ENCODE results near the gene PLCH1. TPM values are rescaled to one million over a fixed set of nuclear protein-coding genes. Genes with fewer than 3 reads are reported as not detected.

PLCH1 gene
- total RNA-seq, 2 experiments from 2014 or later, result 0.06 TPM; not detected in 1

GRCh38 chr3:155643581-155644165 is 101.2 kb downstream of the PLCH1 start:
- Histone ChIP-seq H3K4me2 (ENCODE audit: low read length) (no peak overlapping the region), H3K4me3 (ENCODE audit: low read depth, low read length, poor library complexity, severe bottlenecking) (no peak overlapping the region), H3K36me3 (ENCODE audit: insufficient read depth, low read length) (no peaks in the 10 kb centered on the region), H3K4me1 (ENCODE audit: insufficient read depth, low read length, poor library complexity, severe bottlenecking) (no peaks in the 10 kb centered on the region), H2AFZ (ENCODE audit: low read length) (no peak overlapping the region), H4K20me1 (ENCODE audit: insufficient read depth, low read length) (no peaks in the 10 kb centered on the region), H3K9me2 (ENCODE audit: insufficient read depth, low read length) (no peaks in the 10 kb centered on the region), H3K79me2 (ENCODE audit: insufficient read depth, low read depth, low read length) (no peaks in the 10 kb centered on the region), H3K27ac (ENCODE audit: low read depth, low read length, poor library complexity, severe bottlenecking) (no peak overlapping the region), H3K9me3 (ENCODE audit: low read length) (no peaks in the 10 kb centered on the region)
- BruUV-seq (replicated peaks), result no TSS peak
- intact Hi-C loops (cut with micrococcal nuclease; ENCODE audit: unreplicated experiment), result no loop called here
- ChIA-PET POLR2A (no interaction called here), CTCF (ENCODE audit: unreplicated experiment) (no interaction called here)
- no peak for TF ChIP-seq EZH2phosphoT487 (IDR thresholded peaks at IDR 0.05; ENCODE audit: borderline replicate concordance, low read depth, low read length)
- TF ChIP-seq CTCF (conservative IDR thresholded peaks at IDR 0.05; ENCODE audit: low read length), result no peak
- no peak for DNase-seq (ENCODE audit: low spot score)

DNA sequence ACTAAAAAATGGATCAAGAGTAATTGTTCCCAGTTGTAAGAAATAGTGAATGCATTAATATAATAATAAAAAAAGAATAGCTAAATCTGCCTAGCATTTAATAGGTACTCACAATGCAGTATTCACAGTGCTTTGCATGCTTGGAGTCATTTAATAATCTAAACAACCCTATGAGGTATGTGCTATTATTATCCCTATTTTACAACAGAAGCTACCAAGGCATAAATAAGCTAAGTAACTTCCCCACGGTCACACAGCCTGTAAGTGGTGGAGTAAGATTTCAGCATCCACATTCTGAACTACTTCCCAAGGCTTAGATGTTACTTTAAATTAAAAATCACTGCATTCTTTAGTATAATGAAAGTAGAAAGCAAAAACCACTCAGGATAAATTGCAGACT is 102.9 kb downstream of the PLCH1 start:
- no peak for DNase-seq (ENCODE audit: low spot score)
- no TSS peak for BruUV-seq (replicated peaks)
- Histone ChIP-seq H3K9me2 (ENCODE audit: insufficient read depth, low read length) (no peaks in the 10 kb centered on the region), H3K4me2 (ENCODE audit: low read length) (no peak overlapping the region), H3K4me3 (ENCODE audit: low read depth, low read length, poor library complexity, severe bottlenecking) (no peak overlapping the region), H3K79me2 (ENCODE audit: insufficient read depth, low read depth, low read length) (no peaks in the 10 kb centered on the region), H3K27ac (ENCODE audit: low read depth, low read length, poor library complexity, severe bottlenecking) (no peak overlapping the region), H3K4me1 (ENCODE audit: insufficient read depth, low read length, poor library complexity, severe bottlenecking) (no peaks in the 10 kb centered on the region), H3K36me3 (ENCODE audit: insufficient read depth, low read length) (no peaks in the 10 kb centered on the region), H4K20me1 (ENCODE audit: insufficient read depth, low read length) (no peaks in the 10 kb centered on the region), H2AFZ (ENCODE audit: low read length) (no peak overlapping the region), H3K9me3 (ENCODE audit: low read length) (no peaks in the 10 kb centered on the region)
- TF ChIP-seq EZH2phosphoT487 (IDR thresholded peaks at IDR 0.05; ENCODE audit: borderline replicate concordance, low read depth, low read length) (no peak), CTCF (conservative IDR thresholded peaks at IDR 0.05; ENCODE audit: low read length) (no peak)
- ChIA-PET POLR2A (interaction anchor here (1.2 kb wide), 1 partner anchor 19 kb away, joined by 3 read pairs; no protein-coding TSS in a partner anchor), CTCF (ENCODE audit: unreplicated experiment) (no interaction called here)
- intact Hi-C loops (cut with micrococcal nuclease; ENCODE audit: unreplicated experiment), result no loop called here

DNA sequence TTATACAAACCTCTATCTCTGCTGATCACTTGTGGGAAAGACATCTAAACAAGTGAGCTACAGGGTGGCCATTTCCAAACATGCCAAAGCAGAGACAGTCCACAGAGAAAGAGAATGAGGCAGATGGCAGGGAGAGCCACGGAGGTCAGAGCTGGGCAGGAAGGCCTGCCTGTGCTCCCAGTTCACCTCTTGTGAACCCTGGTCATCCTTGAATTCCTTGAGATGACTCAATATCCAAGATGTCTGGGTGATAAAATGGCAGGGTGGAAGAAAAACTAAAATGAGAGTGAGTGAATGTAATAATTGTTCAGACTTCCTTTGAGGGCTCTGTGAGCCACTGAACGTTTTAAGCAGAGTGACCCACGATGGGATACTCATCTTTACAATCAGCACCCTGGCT is 104.8 kb downstream of the PLCH1 start:
- no peak for DNase-seq (ENCODE audit: low spot score)
- POLR2A ChIA-PET, result no interaction called here

More for the DNA sequence above, 104.8 kb downstream of the PLCH1 start:
- H3K9me3 ChIP-seq (ENCODE audit: low read length), result no peaks in the 10 kb centered on the region
- intact Hi-C loops (cut with micrococcal nuclease; ENCODE audit: unreplicated experiment), result no loop called here
- no peaks in the 10 kb centered on the region for H3K4me1 ChIP-seq (ENCODE audit: insufficient read depth, low read length, poor library complexity, severe bottlenecking)
- no peak overlapping the region for H3K4me2 ChIP-seq (ENCODE audit: low read length)
- H3K4me3 ChIP-seq (ENCODE audit: low read depth, low read length, poor library complexity, severe bottlenecking), result no peak overlapping the region
- H4K20me1 ChIP-seq (ENCODE audit: insufficient read depth, low read length), result no peaks in the 10 kb centered on the region
- no peak overlapping the region for H2AFZ ChIP-seq (ENCODE audit: low read length)
- CTCF ChIA-PET (ENCODE audit: unreplicated experiment), result no interaction called here
- H3K9me2 ChIP-seq (ENCODE audit: insufficient read depth, low read length), result no peaks in the 10 kb centered on the region
- TF ChIP-seq EZH2phosphoT487 (IDR thresholded peaks at IDR 0.05; ENCODE audit: borderline replicate concordance, low read depth, low read length), result no peak
- no peak for TF ChIP-seq CTCF (conservative IDR thresholded peaks at IDR 0.05; ENCODE audit: low read length)
- no TSS peak for BruUV-seq (replicated peaks)
- no peaks in the 10 kb centered on the region for H3K79me2 ChIP-seq (ENCODE audit: insufficient read depth, low read depth, low read length)
- no peaks in the 10 kb centered on the region for H3K36me3 ChIP-seq (ENCODE audit: insufficient read depth, low read length)
- H3K27ac ChIP-seq (ENCODE audit: low read depth, low read length, poor library complexity, severe bottlenecking), result no peak overlapping the region

Measured in OCI-LY7 (cell line).